Endometrial microvascular endothelial cells (primary cell): Measurements from ENCODE around the gene SLC35G3. TPM values are rescaled to one million over a fixed set of nuclear protein-coding genes. Genes with fewer than 3 reads are reported as not detected.
"Not testable (repeated sequence)": the region's sequence is repeated elsewhere in the genome, so short reads cannot be mapped to it uniquely, and the experiment has no call there.

Source experiments
- in situ Hi-C: cut with HindIII; loops from 2 replicates; pipeline ENCODE4 v1.10.0; 2017; ENCODE audit warnings: low sequenced_read_pairs, low pct_unique_long_range_greater_than_20kb; ENCODE audit errors: inconsistent ontology term
- total RNA-seq: library from RNA; depleted of rRNA; stranded (reverse); fragments of >200 nt; gene quantifications from one replicate; pipeline ENCODE4 v1.2.3, GENCODE V29; 2015; ENCODE audit errors: inconsistent ontology term

SLC35G3 gene
- total RNA-seq, 1 donor from 2014 or later = not detected

GRCh38 chr17:35170968-35171771 is 23.0 kb downstream of the SLC35G3 start:
- in situ Hi-C loops = no loop called here

GRCh38 chr17:35169835-35170363 is 24.3 kb downstream of the SLC35G3 start:
- in situ Hi-C loops = no loop called here

GRCh38 chr17:35167666-35168065 is 26.5 kb downstream of the SLC35G3 start:
- in situ Hi-C loops = no loop called here

- in situ Hi-C loops = no loop called here
Observed at GRCh38 chr17:35167046-35167445, 27.1 kb downstream of the SLC35G3 start.

- in situ Hi-C loops = no loop called here
Observed at GRCh38 chr17:35166526-35166925, 27.7 kb downstream of the SLC35G3 start.

- in situ Hi-C loops = no loop called here
Observed at GRCh38 chr17:35164716-35165115, 29.5 kb downstream of the SLC35G3 start.

- in situ Hi-C loops = no loop called here
Observed at GRCh38 chr17:35163886-35164285, 30.3 kb downstream of the SLC35G3 start.

GRCh38 chr17:35162755-35163154 is 31.4 kb downstream of the SLC35G3 start:
- in situ Hi-C loops = no loop called here

- in situ Hi-C loops = no loop called here
Observed at GRCh38 chr17:35161281-35161761, 32.9 kb downstream of the SLC35G3 start.

GRCh38 chr17:35160354-35161201 is 33.6 kb downstream of the SLC35G3 start:
- in situ Hi-C loops = no loop called here

- in situ Hi-C loops = no loop called here
Observed at GRCh38 chr17:35159940-35160339, 34.3 kb downstream of the SLC35G3 start.

GRCh38 chr17:35155246-35155645 is 38.9 kb downstream of the SLC35G3 start:
- in situ Hi-C loops = no loop called here

- in situ Hi-C loops = no loop called here
Observed at GRCh38 chr17:35154196-35155165, 39.7 kb downstream of the SLC35G3 start.

GRCh38 chr17:35152421-35153140 is 41.6 kb downstream of the SLC35G3 start:
- in situ Hi-C loops = no loop called here

- in situ Hi-C loops = not testable (repeated sequence)
Observed at GRCh38 chr17:35151080-35151479, 43.1 kb downstream of the SLC35G3 start.

GRCh38 chr17:35149941-35150340 is 44.3 kb downstream of the SLC35G3 start:
- in situ Hi-C loops = no loop called here

- in situ Hi-C loops = no loop called here
Observed at GRCh38 chr17:35148144-35148543, 46.0 kb downstream of the SLC35G3 start.

- in situ Hi-C loops = no loop called here
Observed at GRCh38 chr17:35147375-35147905, 46.8 kb downstream of the SLC35G3 start, which contains the start of gene UNC45B. Gene UNC45B (plus strand): TSS chr17:35147817. CDS start chr17:35148264, 447 bp downstream.
